OCI-LY1 (cell line): ENCODE results near the gene MRPL58.

ENCODE experiments used
- H2AFZ ChIP-seq: fragments of 200-600 bp; sonication (generic), shearing (Covaris generic); 2 replicates; pipeline ENCODE4 v1.6.0; 2014; ENCODE audit warnings: antibody characterized with exemption, mild to moderate bottlenecking, low read length
- H3F3A ChIP-seq: fragments of 200-600 bp; sonication (generic), shearing (Covaris generic); 2 replicates; pipeline ENCODE4 v1.6.0; 2014; ENCODE audit warnings: mild to moderate bottlenecking, antibody characterized with exemption, low read length, moderate library complexity; ENCODE audit not compliant: insufficient read depth
- H3K27ac ChIP-seq: fragments of 200-600 bp; sonication (generic); 2 replicates; pipeline ENCODE4 v1.5.1; 2014; ENCODE audit warnings: low read length, mixed run types, mild to moderate bottlenecking, low read depth; ENCODE audit not compliant: poor library complexity, severe bottlenecking
- H3K27me3 ChIP-seq: fragments of 200-600 bp; sonication (generic); 2 replicates; pipeline ENCODE4 v1.6.0; 2014; ENCODE audit warnings: antibody characterized with exemption, mild to moderate bottlenecking, low read length, moderate library complexity; ENCODE audit not compliant: insufficient read depth
- H3K36me3 ChIP-seq: fragments of 200-600 bp; sonication (generic); 2 replicates; pipeline ENCODE4 v1.6.1; 2014; ENCODE audit warnings: mild to moderate bottlenecking, antibody characterized with exemption, low read length, moderate library complexity, mixed read lengths; ENCODE audit not compliant: insufficient read depth
- H3K4me1 ChIP-seq: fragments of 200-600 bp; sonication (generic); 2 replicates; pipeline ENCODE4 v1.5.1; 2014; ENCODE audit warnings: mild to moderate bottlenecking, low read length, moderate library complexity; ENCODE audit not compliant: insufficient read depth, severe bottlenecking
- H3K4me2 ChIP-seq: fragments of 200-600 bp; sonication (generic), shearing (Covaris generic); 2 replicates; pipeline ENCODE4 v1.6.1; 2014; ENCODE audit warnings: low read length
- H3K4me3 ChIP-seq: fragments of 200-600 bp; sonication (generic); 2 replicates; pipeline ENCODE4 v1.5.1; 2014; ENCODE audit warnings: low read length, low read depth, mild to moderate bottlenecking, mixed read lengths; ENCODE audit not compliant: poor library complexity, severe bottlenecking
- H3K79me2 ChIP-seq: fragments of 200-600 bp; shearing (Covaris generic); 2 replicates; pipeline ENCODE4 v1.6.1; 2016; ENCODE audit warnings: mixed run types, low read length, mixed read lengths; ENCODE audit not compliant: insufficient read depth
- H3K9ac ChIP-seq: fragments of 200-600 bp; sonication (generic), shearing (Covaris generic); 2 replicates; pipeline ENCODE4 v1.6.1; 2014; ENCODE audit warnings: mild to moderate bottlenecking, low read length, mixed read lengths
- H3K9me2 ChIP-seq: fragments of 200-600 bp; sonication (generic), shearing (Covaris generic); 2 replicates; pipeline ENCODE4 v1.6.1; 2014; ENCODE audit warnings: low read depth, mild to moderate bottlenecking, low read length, mixed read lengths
- H3K9me3 ChIP-seq: fragments of 200-600 bp; shearing (Covaris generic); 2 replicates; pipeline ENCODE4 v1.6.1; 2014; ENCODE audit warnings: low read length, mixed read lengths
- H4K20me1 ChIP-seq: fragments of 200-600 bp; sonication (generic), shearing (Covaris generic); 2 replicates; pipeline ENCODE4 v1.6.0; 2016; ENCODE audit warnings: mild to moderate bottlenecking, low read length; ENCODE audit not compliant: insufficient read depth
- CTCF ChIP-seq: fragments of 200-600 bp; sonication (generic), shearing (Covaris generic); IDR thresholded peaks from 2 replicates; pipeline ENCODE4 v1.5.1; 2017; ENCODE audit warnings: mild to moderate bottlenecking, antibody characterized with exemption, low read length, moderate library complexity, mixed read lengths
- EZH2 ChIP-seq: fragments of 200-600 bp; sonication (generic), shearing (Covaris generic); IDR thresholded peaks from 2 replicates; pipeline ENCODE4 v1.8.0; 2017; ENCODE audit warnings: borderline replicate concordance, mixed run types, mild to moderate bottlenecking, antibody characterized with exemption, low read length, moderate library complexity, mixed read lengths

Gene MRPL58

GRCh38 chr17:75049057-75049456 is 36.6 kb downstream of the MRPL58 start:
- peaks cover 24% of the 10 kb centered on the region for H3K4me1 ChIP-seq
- no peak for TF ChIP-seq CTCF
- no peak for TF ChIP-seq EZH2
- H3K4me2 ChIP-seq, result peak overlapping the region; percentile 100; the same call in 1 of the 2 replicates
- no peaks in the 10 kb centered on the region for H3K27me3 ChIP-seq
- H3K27ac ChIP-seq, result no peak overlapping the region
- no peaks in the 10 kb centered on the region for H3K9me2 ChIP-seq
- no peaks in the 10 kb centered on the region for H3F3A ChIP-seq
- no peak overlapping the region for H3K4me3 ChIP-seq
- H4K20me1 ChIP-seq, result no peaks in the 10 kb centered on the region
- H3K36me3 ChIP-seq, result peaks cover 31% of the 10 kb centered on the region
- no peaks in the 10 kb centered on the region for H3K9me3 ChIP-seq
- H3K79me2 ChIP-seq, result no peaks in the 10 kb centered on the region
- H3K9ac ChIP-seq, result no peak overlapping the region
- H2AFZ ChIP-seq, result no peak overlapping the region

GRCh38 chr17:75049706-75050105 is 37.2 kb downstream of the MRPL58 start:
- Histone ChIP-seq H3K36me3 (peaks cover 33% of the 10 kb centered on the region), H2AFZ (no peak overlapping the region), H3F3A (no peaks in the 10 kb centered on the region), H3K4me2 (no peak overlapping the region), H3K4me3 (no peak overlapping the region), H3K4me1 (peaks cover 24% of the 10 kb centered on the region), H3K79me2 (no peaks in the 10 kb centered on the region), H3K9me2 (no peaks in the 10 kb centered on the region), H3K9ac (no peak overlapping the region), H4K20me1 (no peaks in the 10 kb centered on the region), H3K9me3 (no peaks in the 10 kb centered on the region), H3K27ac (no peak overlapping the region), H3K27me3 (no peaks in the 10 kb centered on the region)
- TF ChIP-seq EZH2 (no peak), CTCF (no peak)

GRCh38 chr17:75051941-75052340 is 39.5 kb downstream of the MRPL58 start:
- Histone ChIP-seq H2AFZ (no peak overlapping the region), H3K27me3 (no peaks in the 10 kb centered on the region), H3K4me3 (no peak overlapping the region), H3K4me1 (peaks cover 14% of the 10 kb centered on the region), H3K9ac (no peak overlapping the region), H3K36me3 (peaks cover 40% of the 10 kb centered on the region), H3K9me2 (no peaks in the 10 kb centered on the region), H4K20me1 (no peaks in the 10 kb centered on the region), H3K79me2 (no peaks in the 10 kb centered on the region), H3F3A (no peaks in the 10 kb centered on the region), H3K9me3 (no peaks in the 10 kb centered on the region), H3K27ac (no peak overlapping the region), H3K4me2 (no peak overlapping the region)
- TF ChIP-seq EZH2 (no peak), CTCF (no peak)
